HCT116 (cell line): Measurements from ENCODE around the gene ROGDI.

ENCODE experiments used
- CEBPB ChIP-seq: IDR thresholded peaks from 2 replicates; pipeline ENCODE4 v1.6.1; 2012; ENCODE audit warnings: low read depth
- CTCF ChIP-seq, 3 experiments: fragments of 200-600 bp in 1 of 3; sonication (generic) in 1 of 3; IDR thresholded peaks in 2 of 3; conservative IDR thresholded peaks in 1 of 3; 2 replicates each; pipeline ENCODE4 v1.5.1; 2012 to 2017; ENCODE audit warnings: low read depth in 2 of 3, low read length in 2 of 3, antibody characterized with exemption in 1 of 3, borderline replicate concordance in 1 of 3, control low read depth in 1 of 3, mild to moderate bottlenecking in 1 of 3, mixed read lengths in 1 of 3, mixed run types in 1 of 3, moderate library complexity in 1 of 3; ENCODE audit not compliant: insufficient read depth in 1 of 3
- POLR2AphosphoS5 ChIP-seq: IDR thresholded peaks from 2 replicates; pipeline ENCODE4 v1.6.1; 2011; ENCODE audit warnings: mild to moderate bottlenecking, low read depth, low read length, moderate library complexity
- RAD21 ChIP-seq: IDR thresholded peaks from 2 replicates; pipeline ENCODE4 v1.6.1; 2012; ENCODE audit warnings: low read depth, mild to moderate bottlenecking
- YY1 ChIP-seq: IDR thresholded peaks from 2 replicates; pipeline ENCODE4 v1.6.1; 2011; ENCODE audit warnings: low read length, low read depth, moderate library complexity, mild to moderate bottlenecking; ENCODE audit not compliant: insufficient replicate concordance; ENCODE audit errors: extremely low read depth

- TF ChIP-seq RAD21 (no peak), CEBPB (no peak), CTCF (IDR thresholded peaks at IDR 0.05 in 2 of 3, conservative IDR thresholded peaks at IDR 0.05 in 1 of 3; ENCODE audit: borderline replicate concordance in 1 of 3, insufficient read depth in 1 of 3, low read depth in 2 of 3, low read length in 2 of 3) (no peak), POLR2AphosphoS5 (peak; percentile 66), YY1 (peak; percentile 28)
These were observed at the start of gene ROGDI for GRCh38 chr16:4801962-4802658.
